OCI-LY7 (cell line): ENCODE measurements around the gene CFAP92. TPM values are rescaled to one million over a fixed set of nuclear protein-coding genes. Genes with fewer than 3 reads are reported as not detected.

ENCODE experiments used
- BruUV-seq: library from RNA; stranded (reverse); fragments of 400-500 nt; replicated peaks from 2 replicates; lab custom pipeline; 2021; lab: Mats Ljungman, UMichigan
- CTCF ChIA-PET: fragments of 300-600 bp; sonication (Branson Sonifier 250); formaldehyde crosslinking; loops from one replicate; lab custom pipeline; 2022; ENCODE audit warnings: antibody characterized with exemption; ENCODE audit not compliant: unreplicated experiment; lab: Charles Lee
- POLR2A ChIA-PET: fragments of 300-600 bp; sonication (Branson Sonifier 250); formaldehyde crosslinking; loops from one replicate; lab custom pipeline; 2022; ENCODE audit warnings: antibody characterized with exemption; lab: Charles Lee
- DNase-seq: peaks from one replicate; pipeline ENCODE4 v3.0.0-alpha.2; 2015; ENCODE audit warnings: low spot score
- H2AFZ ChIP-seq: fragments of 200-600 bp; sonication (generic), shearing (Covaris generic); 2 replicates; pipeline ENCODE4 v1.6.1; 2014; ENCODE audit warnings: mild to moderate bottlenecking, antibody characterized with exemption, low read length, moderate library complexity
- H3K27ac ChIP-seq: fragments of 200-600 bp; sonication (generic); 2 replicates; pipeline ENCODE4 v1.5.1; 2014; ENCODE audit warnings: mixed run types, low read depth, mild to moderate bottlenecking, moderate library complexity, low read length, inconsistent platforms; ENCODE audit not compliant: poor library complexity, severe bottlenecking
- H3K36me3 ChIP-seq: fragments of 200-600 bp; sonication (generic); 2 replicates; pipeline ENCODE4 v1.6.1; 2014; ENCODE audit warnings: mild to moderate bottlenecking, antibody characterized with exemption, low read length, moderate library complexity, mixed read lengths; ENCODE audit not compliant: insufficient read depth
- H3K4me1 ChIP-seq: fragments of 200-600 bp; sonication (generic); 2 replicates; pipeline ENCODE4 v1.5.1; 2014; ENCODE audit warnings: mild to moderate bottlenecking, low read length; ENCODE audit not compliant: insufficient read depth, poor library complexity, severe bottlenecking
- H3K4me2 ChIP-seq: fragments of 200-600 bp; sonication (generic); 2 replicates; pipeline ENCODE4 v1.6.1; 2014; ENCODE audit warnings: mild to moderate bottlenecking, low read length
- H3K4me3 ChIP-seq: fragments of 200-600 bp; sonication (generic); 2 replicates; pipeline ENCODE4 v1.5.1; 2014; ENCODE audit warnings: mild to moderate bottlenecking, low read depth, low read length; ENCODE audit not compliant: poor library complexity, severe bottlenecking
- H3K79me2 ChIP-seq: fragments of 200-600 bp; sonication (generic); 2 replicates; pipeline ENCODE4 v1.6.1; 2016; ENCODE audit warnings: low read depth, mild to moderate bottlenecking, low read length, moderate library complexity, mixed read lengths; ENCODE audit not compliant: insufficient read depth
- H3K9me2 ChIP-seq: fragments of 200-600 bp; sonication (generic); 2 replicates; pipeline ENCODE4 v1.6.1; 2016; ENCODE audit warnings: mild to moderate bottlenecking, low read length, mixed read lengths; ENCODE audit not compliant: insufficient read depth
- H3K9me3 ChIP-seq: fragments of 200-600 bp; sonication (generic); 2 replicates; pipeline ENCODE4 v1.6.1; 2014; ENCODE audit warnings: mild to moderate bottlenecking, mixed run types, low read length, mixed read lengths
- H4K20me1 ChIP-seq: fragments of 200-600 bp; sonication (generic); 2 replicates; pipeline ENCODE4 v1.6.1; 2014; ENCODE audit warnings: mild to moderate bottlenecking, antibody characterized with exemption, low read length, moderate library complexity, mixed read lengths; ENCODE audit not compliant: insufficient read depth
- EZH2phosphoT487 ChIP-seq: fragments of 200-600 bp; sonication (generic); IDR thresholded peaks from 2 replicates; pipeline ENCODE4 v1.6.1; 2018; ENCODE audit warnings: low read depth, borderline replicate concordance, mild to moderate bottlenecking, mixed run types, antibody characterized with exemption, low read length, moderate library complexity, mixed read lengths
- intact Hi-C: fragments of 100-400 bp; cut with micrococcal nuclease; formaldehyde crosslinking; loops from one replicate; pipeline ENCODE4 v1.10.0; 2022; ENCODE audit not compliant: unreplicated experiment
- total RNA-seq, 2 experiments: library from RNA; depleted of rRNA in 1 of 2; stranded (reverse); fragments of >200 nt in 1 of 2; shearing (Covaris generic) in 1 of 2; gene quantifications; 2 replicates each; pipeline ENCODE4 v1.2.3, GENCODE V29; 2014 to 2022
- TF ChIP-seq, protein P1 (sequence below): fragments of 200-600 bp; sonication (generic); conservative IDR thresholded peaks from 2 replicates; pipeline ENCODE4 v1.5.1; 2014; ENCODE audit warnings: mild to moderate bottlenecking, antibody characterized with exemption, low read length, moderate library complexity, mixed read lengths

CFAP92 gene
- total RNA-seq, 2 experiments from 2014 or later = 0.08 to 0.66 TPM

DNA sequence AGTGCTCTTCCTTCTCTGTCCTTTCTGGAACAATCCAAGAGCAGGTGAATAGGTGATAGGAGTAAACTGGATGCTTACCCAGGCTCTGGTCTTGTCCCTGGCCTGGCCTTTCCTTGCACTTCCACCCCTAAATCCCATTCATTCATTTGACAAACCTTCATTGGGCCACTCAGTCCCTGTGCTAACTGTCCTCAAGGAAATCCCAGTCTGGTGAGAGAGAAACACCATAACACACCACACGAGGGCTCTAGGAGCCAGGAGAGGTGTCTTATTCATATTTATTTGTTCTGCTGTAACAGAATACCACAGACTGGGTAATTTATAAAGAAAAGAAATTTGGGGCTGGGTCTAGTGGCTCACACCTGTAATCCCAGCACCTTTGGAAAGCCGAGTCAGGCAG is 30.0 kb upstream of the CFAP92 start:
- ChIA-PET POLR2A (no interaction called here), CTCF (no interaction called here)
- Histone ChIP-seq H3K27ac (peak overlapping the region; percentile 20), H3K79me2 (no peaks in the 10 kb centered on the region), H3K4me1 (peaks cover 38% of the 10 kb centered on the region), H3K9me2 (no peaks in the 10 kb centered on the region), H2AFZ (no peak overlapping the region), H4K20me1 (no peaks in the 10 kb centered on the region), H3K9me3 (no peaks in the 10 kb centered on the region), H3K4me3 (no peak overlapping the region), H3K36me3 (no peaks in the 10 kb centered on the region), H3K4me2 (peak overlapping the region; percentile 34)
- intact Hi-C loops = no loop called here
- peak; percentile 58 for DNase-seq
- no TSS peak for BruUV-seq
- TF ChIP-seq EZH2phosphoT487 = no peak
- TF ChIP-seq, protein P1, sequence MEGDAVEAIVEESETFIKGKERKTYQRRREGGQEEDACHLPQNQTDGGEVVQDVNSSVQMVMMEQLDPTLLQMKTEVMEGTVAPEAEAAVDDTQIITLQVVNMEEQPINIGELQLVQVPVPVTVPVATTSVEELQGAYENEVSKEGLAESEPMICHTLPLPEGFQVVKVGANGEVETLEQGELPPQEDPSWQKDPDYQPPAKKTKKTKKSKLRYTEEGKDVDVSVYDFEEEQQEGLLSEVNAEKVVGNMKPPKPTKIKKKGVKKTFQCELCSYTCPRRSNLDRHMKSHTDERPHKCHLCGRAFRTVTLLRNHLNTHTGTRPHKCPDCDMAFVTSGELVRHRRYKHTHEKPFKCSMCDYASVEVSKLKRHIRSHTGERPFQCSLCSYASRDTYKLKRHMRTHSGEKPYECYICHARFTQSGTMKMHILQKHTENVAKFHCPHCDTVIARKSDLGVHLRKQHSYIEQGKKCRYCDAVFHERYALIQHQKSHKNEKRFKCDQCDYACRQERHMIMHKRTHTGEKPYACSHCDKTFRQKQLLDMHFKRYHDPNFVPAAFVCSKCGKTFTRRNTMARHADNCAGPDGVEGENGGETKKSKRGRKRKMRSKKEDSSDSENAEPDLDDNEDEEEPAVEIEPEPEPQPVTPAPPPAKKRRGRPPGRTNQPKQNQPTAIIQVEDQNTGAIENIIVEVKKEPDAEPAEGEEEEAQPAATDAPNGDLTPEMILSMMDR = peak; percentile 70

DNA sequence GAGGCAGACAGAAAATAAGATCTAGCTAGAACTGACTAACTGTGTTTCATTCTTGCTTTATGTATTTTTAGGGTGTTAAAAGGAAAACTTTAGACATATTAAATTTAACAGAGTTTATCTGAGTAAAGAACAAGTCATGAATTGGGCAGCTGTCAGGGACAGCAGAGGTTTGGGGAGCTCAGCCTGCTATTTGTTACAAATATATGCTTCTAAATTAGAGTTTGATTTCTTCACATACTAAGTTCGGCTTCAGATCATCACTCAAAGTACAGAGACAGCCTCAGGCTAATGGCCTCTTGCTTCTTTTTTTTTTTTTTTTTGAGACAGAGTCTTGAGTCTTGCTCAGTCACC is 29.1 kb upstream of the CFAP92 start:
- no TSS peak for BruUV-seq
- CTCF ChIA-PET = interaction anchor here (1.0 kb wide), 1 partner anchor 31 kb away, joined by 3 read pairs; no protein-coding TSS in a partner anchor
- no peak for DNase-seq
- H3K36me3 ChIP-seq = no peaks in the 10 kb centered on the region
- no peaks in the 10 kb centered on the region for H3K9me2 ChIP-seq
- H2AFZ ChIP-seq = no peak overlapping the region
- POLR2A ChIA-PET = interaction anchor here (0.6 to 0.7 kb wide), 4 partner anchors 13 to 255 kb away, joined by 3 to 5 read pairs (median 4); no protein-coding TSS in a partner anchor
- H3K4me1 ChIP-seq = peaks cover 40% of the 10 kb centered on the region
- no peak overlapping the region for H3K4me2 ChIP-seq
- no peaks in the 10 kb centered on the region for H3K9me3 ChIP-seq
- intact Hi-C loops = no loop called here
- H3K27ac ChIP-seq = no peak overlapping the region
- no peaks in the 10 kb centered on the region for H4K20me1 ChIP-seq
- TF ChIP-seq EZH2phosphoT487 = no peak
- TF ChIP-seq, protein P1 = no peak
- no peaks in the 10 kb centered on the region for H3K79me2 ChIP-seq
- H3K4me3 ChIP-seq = no peak overlapping the region
